Mammary epithelial cell (primary cell): Measurements from ENCODE around the gene COMMD2.

Experiments
- EZH2 ChIP-seq: IDR thresholded peaks from 2 replicates; pipeline ENCODE4 v1.6.1; 2012; ENCODE audit warnings: low read length, inconsistent platforms, borderline replicate concordance
- TF ChIP-seq, protein P1 (sequence below), 2 donors: IDR thresholded peaks in 1 of 2; conservative IDR thresholded peaks in 1 of 2; 2 replicates each; pipeline ENCODE4 v1.5.1; 2011 to 2012; ENCODE audit warnings: inconsistent platforms in 2 of 2, low read length in 2 of 2, mild to moderate bottlenecking in 2 of 2, control low read depth in 1 of 2, low read depth in 1 of 2; ENCODE audit not compliant: insufficient read depth in 1 of 2; ENCODE audit errors: extremely low read depth in 1 of 2

DNA sequence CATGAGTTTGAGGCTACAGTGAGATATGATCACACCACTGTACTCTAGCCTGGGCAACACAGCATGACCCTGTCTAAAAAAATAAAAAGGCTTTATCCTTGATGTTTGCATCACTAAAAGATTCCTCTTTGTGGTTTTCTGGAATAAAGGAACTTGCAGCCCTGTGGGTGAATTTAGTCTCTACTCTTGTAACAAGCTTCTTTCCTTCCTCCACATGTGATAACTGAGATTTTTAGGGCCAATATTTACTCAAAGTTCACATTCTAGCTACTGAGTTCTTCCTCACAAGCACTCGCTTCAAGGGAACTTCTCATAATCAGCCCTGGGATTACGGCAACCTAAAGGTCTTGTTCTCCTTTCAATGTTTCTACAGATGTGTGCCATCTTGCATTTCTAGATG lies 24.6 kb downstream of the COMMD2 start:
- TF ChIP-seq, protein P1, sequence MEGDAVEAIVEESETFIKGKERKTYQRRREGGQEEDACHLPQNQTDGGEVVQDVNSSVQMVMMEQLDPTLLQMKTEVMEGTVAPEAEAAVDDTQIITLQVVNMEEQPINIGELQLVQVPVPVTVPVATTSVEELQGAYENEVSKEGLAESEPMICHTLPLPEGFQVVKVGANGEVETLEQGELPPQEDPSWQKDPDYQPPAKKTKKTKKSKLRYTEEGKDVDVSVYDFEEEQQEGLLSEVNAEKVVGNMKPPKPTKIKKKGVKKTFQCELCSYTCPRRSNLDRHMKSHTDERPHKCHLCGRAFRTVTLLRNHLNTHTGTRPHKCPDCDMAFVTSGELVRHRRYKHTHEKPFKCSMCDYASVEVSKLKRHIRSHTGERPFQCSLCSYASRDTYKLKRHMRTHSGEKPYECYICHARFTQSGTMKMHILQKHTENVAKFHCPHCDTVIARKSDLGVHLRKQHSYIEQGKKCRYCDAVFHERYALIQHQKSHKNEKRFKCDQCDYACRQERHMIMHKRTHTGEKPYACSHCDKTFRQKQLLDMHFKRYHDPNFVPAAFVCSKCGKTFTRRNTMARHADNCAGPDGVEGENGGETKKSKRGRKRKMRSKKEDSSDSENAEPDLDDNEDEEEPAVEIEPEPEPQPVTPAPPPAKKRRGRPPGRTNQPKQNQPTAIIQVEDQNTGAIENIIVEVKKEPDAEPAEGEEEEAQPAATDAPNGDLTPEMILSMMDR (conservative IDR thresholded peaks at IDR 0.05 in 1 of 2, IDR thresholded peaks at IDR 0.05 in 1 of 2; ENCODE audit: extremely low read depth in 1 of 2, insufficient read depth in 1 of 2, low read depth in 1 of 2, low read length in 2 of 2) = no peak
- no peak for TF ChIP-seq EZH2
